PC-9 (cell line): Measurements from ENCODE around the gene BBS9. TPM values are rescaled to one million over a fixed set of nuclear protein-coding genes. Genes with fewer than 3 reads are reported as not detected.

Source experiments
- BruUV-seq: library from RNA; stranded (reverse); fragments of 400-500 nt; replicated peaks from 2 replicates; lab custom pipeline; 2021; lab: Mats Ljungman, UMichigan
- CTCF ChIA-PET: fragments of 300-600 bp; sonication (Branson Sonifier 250); formaldehyde crosslinking; loops from one replicate; lab custom pipeline; 2022; ENCODE audit warnings: antibody characterized with exemption; lab: Charles Lee
- POLR2A ChIA-PET: fragments of 300-600 bp; sonication (Branson Sonifier 250); formaldehyde crosslinking; loops from one replicate; lab custom pipeline; 2022; ENCODE audit warnings: antibody characterized with exemption; ENCODE audit not compliant: unreplicated experiment; lab: Charles Lee
- DNase-seq, 2 experiments: peaks; one replicate each; pipeline versions ENCODE4 v3.0.0 to v3.0.0-alpha.2; 2015 to 2022; ENCODE audit warnings: mixed read lengths in 1 of 2
- H2AFZ ChIP-seq: fragments of 200-600 bp; sonication (generic); 2 replicates; pipeline ENCODE4 v1.8.1; 2017; ENCODE audit warnings: antibody characterized with exemption
- H3F3A ChIP-seq: fragments of 200-600 bp; sonication (generic); 2 replicates; pipeline ENCODE4 v1.8.1; 2017; ENCODE audit warnings: antibody characterized with exemption, mild to moderate bottlenecking, low read depth; ENCODE audit not compliant: insufficient read depth
- H3K27ac ChIP-seq: fragments of 200-600 bp; sonication (generic); 2 replicates; pipeline ENCODE4 v1.6.1; 2016; ENCODE audit warnings: mixed run types
- H3K27me3 ChIP-seq: fragments of 200-600 bp; sonication (generic); 2 replicates; pipeline ENCODE4 v1.6.1; 2016; ENCODE audit warnings: low read depth, mixed run types; ENCODE audit not compliant: insufficient read depth
- H3K36me3 ChIP-seq: fragments of 200-600 bp; sonication (generic); 2 replicates; pipeline ENCODE4 v1.6.1; 2016; ENCODE audit warnings: low read depth, mixed run types
- H3K4me1 ChIP-seq: fragments of 200-600 bp; sonication (generic); replicated peaks from 2 replicates; pipeline ENCODE4 v1.6.1; 2016; ENCODE audit warnings: mixed run types; ENCODE audit not compliant: insufficient read depth
- H3K4me2 ChIP-seq: fragments of 200-600 bp; sonication (generic); 2 replicates; pipeline ENCODE4 v1.6.1; 2017; ENCODE audit warnings: mixed run types
- H3K4me3 ChIP-seq: fragments of 200-600 bp; sonication (generic); 2 replicates; pipeline ENCODE4 v1.6.1; 2016; ENCODE audit warnings: mixed run types
- H3K79me2 ChIP-seq: fragments of 200-600 bp; sonication (generic); 2 replicates; pipeline ENCODE4 v1.6.1; 2017; ENCODE audit warnings: low read depth, mixed run types
- H3K9me2 ChIP-seq: fragments of 200-600 bp; sonication (generic); 2 replicates; pipeline ENCODE4 v1.8.1; 2017; ENCODE audit warnings: mild to moderate bottlenecking; ENCODE audit not compliant: insufficient read depth
- H3K9me3 ChIP-seq: fragments of 200-600 bp; sonication (generic); 2 replicates; pipeline ENCODE4 v1.8.1; 2016; ENCODE audit warnings: low read depth; ENCODE audit not compliant: insufficient read depth
- H4K20me1 ChIP-seq: fragments of 200-600 bp; sonication (generic); 2 replicates; pipeline ENCODE4 v1.8.1; 2017; ENCODE audit not compliant: insufficient read depth
- EZH2 ChIP-seq: fragments of 200-600 bp; sonication (generic); IDR thresholded peaks from 2 replicates; pipeline ENCODE4 v1.8.0; 2017; ENCODE audit warnings: antibody characterized with exemption, low read depth
- intact Hi-C: fragments of 100-400 bp; cut with micrococcal nuclease; formaldehyde crosslinking; loops from one replicate; pipeline ENCODE4 v1.10.0; 2022; ENCODE audit not compliant: unreplicated experiment
- total RNA-seq: library from RNA; stranded (reverse); gene quantifications from 2 replicates; pipeline ENCODE4 v1.2.3, GENCODE V29; 2021
- TF ChIP-seq, protein P1 (sequence below): fragments of 200-600 bp; sonication (generic); conservative IDR thresholded peaks from 2 replicates; pipeline ENCODE4 v1.6.1; 2017; ENCODE audit warnings: mixed run types, antibody characterized with exemption, mild to moderate bottlenecking, moderate library complexity

Gene BBS9
- total RNA-seq, 1 experiment from 2014 or later, result 12.4 TPM

DNA sequence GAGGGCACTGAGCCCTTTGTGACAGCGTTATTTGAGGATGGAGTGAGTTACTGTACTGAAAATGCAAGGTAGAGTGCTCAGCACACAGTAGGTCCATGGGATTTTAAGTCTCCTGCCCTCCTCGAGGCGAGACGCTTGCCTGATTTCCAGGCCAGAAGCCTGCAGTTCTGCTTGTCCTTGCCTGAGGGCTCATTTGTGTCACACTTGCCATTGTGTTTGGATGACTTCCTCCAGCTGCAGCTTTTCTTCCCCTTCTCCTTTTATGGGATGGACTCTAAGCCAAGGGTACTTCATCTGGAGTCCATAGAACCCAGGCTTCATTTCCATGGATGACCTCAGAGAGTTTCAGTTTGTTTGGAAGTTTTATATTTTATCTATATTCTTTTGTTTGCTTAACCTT lies 471.7 kb downstream of the BBS9 start:
- TF ChIP-seq EZH2, result no peak
- TF ChIP-seq, protein P1, sequence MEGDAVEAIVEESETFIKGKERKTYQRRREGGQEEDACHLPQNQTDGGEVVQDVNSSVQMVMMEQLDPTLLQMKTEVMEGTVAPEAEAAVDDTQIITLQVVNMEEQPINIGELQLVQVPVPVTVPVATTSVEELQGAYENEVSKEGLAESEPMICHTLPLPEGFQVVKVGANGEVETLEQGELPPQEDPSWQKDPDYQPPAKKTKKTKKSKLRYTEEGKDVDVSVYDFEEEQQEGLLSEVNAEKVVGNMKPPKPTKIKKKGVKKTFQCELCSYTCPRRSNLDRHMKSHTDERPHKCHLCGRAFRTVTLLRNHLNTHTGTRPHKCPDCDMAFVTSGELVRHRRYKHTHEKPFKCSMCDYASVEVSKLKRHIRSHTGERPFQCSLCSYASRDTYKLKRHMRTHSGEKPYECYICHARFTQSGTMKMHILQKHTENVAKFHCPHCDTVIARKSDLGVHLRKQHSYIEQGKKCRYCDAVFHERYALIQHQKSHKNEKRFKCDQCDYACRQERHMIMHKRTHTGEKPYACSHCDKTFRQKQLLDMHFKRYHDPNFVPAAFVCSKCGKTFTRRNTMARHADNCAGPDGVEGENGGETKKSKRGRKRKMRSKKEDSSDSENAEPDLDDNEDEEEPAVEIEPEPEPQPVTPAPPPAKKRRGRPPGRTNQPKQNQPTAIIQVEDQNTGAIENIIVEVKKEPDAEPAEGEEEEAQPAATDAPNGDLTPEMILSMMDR, result no peak
- no peaks in the 10 kb centered on the region for H3K4me1 ChIP-seq
- no peak overlapping the region for H3K4me2 ChIP-seq
- H2AFZ ChIP-seq, result no peak overlapping the region
- no peaks in the 10 kb centered on the region for H3K36me3 ChIP-seq
- no peaks in the 10 kb centered on the region; the same call in 1 of the 2 replicates for H3K9me2 ChIP-seq
- no peak for DNase-seq
- intact Hi-C loops, result no loop called here
- no peaks in the 10 kb centered on the region for H3K79me2 ChIP-seq
- H3F3A ChIP-seq, result no peaks in the 10 kb centered on the region
- BruUV-seq, result no TSS peak
- H3K27ac ChIP-seq, result no peak overlapping the region
- H3K27me3 ChIP-seq, result no peaks in the 10 kb centered on the region
- H3K4me3 ChIP-seq, result no peak overlapping the region
- CTCF ChIA-PET, result no interaction called here
- POLR2A ChIA-PET, result no interaction called here
- H4K20me1 ChIP-seq, result no peaks in the 10 kb centered on the region
- no peaks in the 10 kb centered on the region for H3K9me3 ChIP-seq

DNA sequence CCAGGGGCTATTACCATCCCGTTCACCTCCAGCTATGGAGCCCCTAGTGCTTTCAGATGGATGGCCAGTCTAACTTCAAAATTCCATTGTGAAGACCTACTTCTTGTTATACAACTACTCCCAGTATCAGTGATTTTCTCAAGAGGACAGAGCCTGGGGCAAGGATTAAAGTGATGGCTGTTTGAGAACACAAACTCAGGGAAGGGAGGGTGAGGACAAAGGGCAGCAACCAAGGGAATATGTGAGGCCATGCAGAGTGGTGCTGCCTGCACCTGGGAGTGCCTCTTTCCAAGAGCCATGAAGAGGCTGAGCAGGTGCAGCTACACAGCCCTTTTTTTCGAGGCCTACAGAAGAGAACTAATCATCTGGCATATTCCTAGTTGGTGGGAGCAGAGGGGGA lies 472.5 kb downstream of the BBS9 start:
- POLR2A ChIA-PET, result no interaction called here

DNA sequence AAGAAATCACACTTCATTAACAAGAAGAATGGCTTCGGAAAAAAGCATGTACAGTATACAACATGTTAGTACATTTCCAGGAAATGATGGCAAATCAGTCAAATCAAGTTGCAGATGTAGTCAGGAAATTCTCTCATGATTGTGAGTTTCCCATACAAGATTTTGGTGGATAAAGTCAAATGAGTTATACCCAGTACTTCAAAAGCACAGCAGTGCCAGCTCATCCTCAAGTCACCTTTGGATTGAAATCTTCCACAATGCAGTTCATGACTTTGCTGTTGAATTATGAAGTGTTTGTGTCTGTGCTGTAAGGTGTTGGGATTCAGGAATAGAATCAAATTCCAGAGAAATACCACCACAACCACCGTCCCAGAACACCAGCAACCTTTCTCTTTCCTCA lies 474.7 kb downstream of the BBS9 start:
- Histone ChIP-seq H3K9me3 (no peaks in the 10 kb centered on the region), H3K79me2 (no peaks in the 10 kb centered on the region), H3K4me3 (no peak overlapping the region), H3K4me1 (no peaks in the 10 kb centered on the region), H3K36me3 (no peaks in the 10 kb centered on the region), H3K4me2 (no peak overlapping the region), H3F3A (no peaks in the 10 kb centered on the region), H3K27me3 (no peaks in the 10 kb centered on the region), H4K20me1 (no peaks in the 10 kb centered on the region), H3K27ac (no peak overlapping the region), H2AFZ (no peak overlapping the region), H3K9me2 (no peaks in the 10 kb centered on the region; the same call in 1 of the 2 replicates)
- BruUV-seq, result no TSS peak
- ChIA-PET CTCF (no interaction called here), POLR2A (no interaction called here)
- intact Hi-C loops, result no loop called here
- TF ChIP-seq EZH2, result no peak
- TF ChIP-seq, protein P1, result no peak
- DNase-seq, result no peak

More for the DNA sequence above, 472.5 kb downstream of the BBS9 start:
- no peaks in the 10 kb centered on the region for H3F3A ChIP-seq
- H3K4me3 ChIP-seq, result no peak overlapping the region
- no peak overlapping the region for H2AFZ ChIP-seq
- DNase-seq, result no peak
- H4K20me1 ChIP-seq, result no peaks in the 10 kb centered on the region
- no peaks in the 10 kb centered on the region for H3K79me2 ChIP-seq
- H3K27me3 ChIP-seq, result no peaks in the 10 kb centered on the region
- H3K4me2 ChIP-seq, result no peak overlapping the region
- CTCF ChIA-PET, result no interaction called here
- no TSS peak for BruUV-seq
- H3K27ac ChIP-seq, result no peak overlapping the region
- intact Hi-C loops, result no loop called here
- no peaks in the 10 kb centered on the region for H3K4me1 ChIP-seq
- no peaks in the 10 kb centered on the region for H3K36me3 ChIP-seq
- no peaks in the 10 kb centered on the region; the same call in 1 of the 2 replicates for H3K9me2 ChIP-seq
- no peaks in the 10 kb centered on the region for H3K9me3 ChIP-seq
- no peak for TF ChIP-seq EZH2
- TF ChIP-seq, protein P1, result no peak
